Activated gamma-delta T cell treated with anti-CD3 and anti-CD28 coated beads, Interleukin-2, amount 50 U/mL, for 16 hours (primary cell): ENCODE results near the gene KCNH4.
"Not testable (repeated sequence)": the region's sequence is repeated elsewhere in the genome, so short reads cannot be mapped to it uniquely, and the experiment has no call there.

Experiments used
- DNase-seq: peaks from one replicate; pipeline ENCODE4 v3.0.0-alpha.2; 2020; ENCODE audit warnings: low read depth

KCNH4 gene

DNA sequence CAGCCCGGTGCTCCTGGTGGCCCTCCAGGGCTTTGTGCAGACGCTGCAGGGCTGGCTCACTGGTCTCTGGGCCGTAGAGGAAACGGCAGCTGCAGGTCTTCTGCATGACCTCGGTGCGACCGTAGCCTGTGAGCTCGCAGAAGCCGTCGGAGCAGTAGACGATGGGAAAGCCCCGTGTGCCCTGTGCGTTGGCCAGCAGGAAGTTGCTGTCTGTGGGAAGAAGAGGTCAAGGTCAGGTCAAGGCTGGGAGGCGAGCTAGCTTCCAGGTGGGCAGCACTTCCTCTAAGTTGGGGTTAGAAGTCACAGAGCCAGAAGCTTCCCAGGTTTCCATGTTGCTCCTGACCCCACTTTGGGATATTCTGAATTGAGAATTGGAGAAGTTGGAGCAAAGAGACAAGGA is 2.1 kb downstream of the KCNH4 start:
- no peak for DNase-seq

DNA sequence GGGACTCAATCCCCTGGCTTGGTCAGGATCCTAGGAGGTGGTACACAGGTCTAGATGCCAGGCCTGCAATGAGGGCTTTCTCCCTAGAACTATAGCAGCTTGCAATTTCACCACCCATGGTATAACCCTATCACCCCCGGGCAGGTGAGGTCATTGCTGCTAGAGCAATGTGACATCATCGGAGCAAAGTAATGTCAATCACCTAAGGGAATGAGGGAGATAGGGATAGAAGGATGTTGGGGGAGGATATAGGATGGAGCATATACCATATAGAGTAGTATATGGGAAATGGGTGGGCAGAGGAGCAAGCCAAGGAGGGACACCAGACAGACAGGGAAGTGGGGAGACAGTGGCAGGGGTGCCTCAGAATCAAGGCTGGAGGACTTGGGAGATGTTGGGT is 3.3 kb downstream of the KCNH4 start:
- no peak for DNase-seq

- DNase-seq = no peak
Observed at GRCh38 chr17:42174126-42174783, 6.7 kb downstream of the KCNH4 start.

DNA sequence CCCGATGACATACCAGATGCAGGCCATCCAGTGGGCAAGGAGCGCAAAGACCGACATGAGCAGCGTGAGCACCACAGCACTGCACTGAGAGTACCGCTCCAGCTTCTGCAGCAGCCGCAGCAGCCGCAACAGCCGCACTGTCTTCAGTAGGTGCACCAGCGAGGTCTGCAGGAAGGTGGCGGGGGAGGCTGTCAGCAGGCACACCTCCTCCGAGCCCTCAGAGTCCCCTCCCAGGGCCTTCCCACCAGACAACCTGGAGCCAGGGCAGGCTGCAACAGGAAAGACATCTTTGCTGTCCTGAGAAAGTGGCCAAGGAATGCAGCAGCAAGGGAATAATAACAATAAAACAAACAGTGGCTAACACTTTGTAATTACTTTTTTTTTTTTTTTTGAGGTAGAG is 9.1 kb downstream of the KCNH4 start:
- no peak for DNase-seq

- no peak for DNase-seq
Observed at GRCh38 chr17:42169351-42169750, 11.6 kb downstream of the KCNH4 start.

GRCh38 chr17:42167807-42168206 is 13.1 kb downstream of the KCNH4 start:
- DNase-seq = no peak

DNA sequence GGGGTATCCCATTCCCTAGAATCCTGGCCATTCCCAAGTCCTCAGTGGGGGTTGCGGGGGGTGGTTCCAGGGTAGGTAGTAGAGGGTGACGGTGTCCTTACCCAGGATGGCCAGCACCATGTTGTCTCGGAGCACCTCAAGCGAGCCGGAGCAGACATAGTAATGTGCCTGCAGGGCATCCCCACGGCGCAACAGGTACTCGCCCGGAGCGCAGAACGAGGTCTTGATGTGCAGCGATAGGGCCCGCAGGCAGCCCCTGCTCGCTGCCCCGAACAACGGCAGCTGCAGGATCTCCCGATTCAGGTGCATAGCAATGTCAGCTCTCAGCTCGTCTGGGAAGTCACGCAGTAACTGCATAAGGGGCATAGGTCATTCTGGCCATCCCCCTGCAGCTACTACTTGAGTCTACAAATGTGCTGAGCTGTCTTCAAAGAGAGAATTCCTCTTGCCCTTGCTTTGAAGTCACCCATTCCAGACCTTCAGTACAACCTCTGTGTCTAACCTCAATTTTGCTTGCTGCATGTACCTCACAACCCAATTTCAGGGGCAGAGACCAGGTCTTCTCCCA is 14.7 kb downstream of the KCNH4 start:
- no peak for DNase-seq

DNA sequence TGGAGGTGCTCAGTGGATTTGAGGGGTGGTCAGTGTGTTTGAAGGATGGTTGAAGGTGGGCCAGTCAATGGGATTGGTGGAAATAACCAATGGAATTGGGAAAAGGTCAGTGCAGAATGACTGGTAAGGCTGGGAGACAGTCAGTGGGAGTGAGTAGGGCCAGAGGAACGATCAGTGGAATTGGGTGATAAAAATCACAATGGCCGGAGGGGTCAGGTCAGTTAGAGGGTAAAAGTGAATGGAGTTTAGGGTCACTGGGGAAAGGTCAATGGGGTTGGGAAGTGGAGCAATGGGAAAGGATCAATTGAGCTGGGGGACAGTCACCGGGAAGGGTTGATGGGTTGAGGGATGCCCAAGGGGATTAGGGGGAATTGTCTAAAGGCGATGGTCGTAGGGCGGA is 15.2 kb downstream of the KCNH4 start:
- no peak for DNase-seq

- DNase-seq = no peak
Observed at GRCh38 chr17:42163696-42164407, 17.1 kb downstream of the KCNH4 start.

- DNase-seq = no peak
Observed at GRCh38 chr17:42163113-42163512, 17.8 kb downstream of the KCNH4 start.

DNA sequence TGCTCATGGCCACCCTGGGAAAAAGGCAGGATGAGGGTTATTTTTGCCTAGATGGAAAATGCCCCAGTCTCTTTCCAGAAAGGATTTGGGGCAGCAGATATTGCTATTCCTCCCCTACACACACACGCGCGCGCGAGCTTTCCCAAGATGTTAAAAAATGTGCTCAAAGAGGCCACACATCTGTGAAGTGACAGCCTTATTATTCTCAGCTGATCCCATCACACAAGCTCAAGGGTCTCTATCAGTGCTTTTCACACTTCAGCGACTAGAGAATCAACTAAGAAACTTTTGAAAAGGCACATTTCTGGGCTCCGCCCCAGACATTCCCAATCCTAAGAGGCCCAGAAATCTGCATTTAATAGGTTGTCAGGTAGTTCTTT is 20.4 kb downstream of the KCNH4 start:
- DNase-seq = no peak

DNA sequence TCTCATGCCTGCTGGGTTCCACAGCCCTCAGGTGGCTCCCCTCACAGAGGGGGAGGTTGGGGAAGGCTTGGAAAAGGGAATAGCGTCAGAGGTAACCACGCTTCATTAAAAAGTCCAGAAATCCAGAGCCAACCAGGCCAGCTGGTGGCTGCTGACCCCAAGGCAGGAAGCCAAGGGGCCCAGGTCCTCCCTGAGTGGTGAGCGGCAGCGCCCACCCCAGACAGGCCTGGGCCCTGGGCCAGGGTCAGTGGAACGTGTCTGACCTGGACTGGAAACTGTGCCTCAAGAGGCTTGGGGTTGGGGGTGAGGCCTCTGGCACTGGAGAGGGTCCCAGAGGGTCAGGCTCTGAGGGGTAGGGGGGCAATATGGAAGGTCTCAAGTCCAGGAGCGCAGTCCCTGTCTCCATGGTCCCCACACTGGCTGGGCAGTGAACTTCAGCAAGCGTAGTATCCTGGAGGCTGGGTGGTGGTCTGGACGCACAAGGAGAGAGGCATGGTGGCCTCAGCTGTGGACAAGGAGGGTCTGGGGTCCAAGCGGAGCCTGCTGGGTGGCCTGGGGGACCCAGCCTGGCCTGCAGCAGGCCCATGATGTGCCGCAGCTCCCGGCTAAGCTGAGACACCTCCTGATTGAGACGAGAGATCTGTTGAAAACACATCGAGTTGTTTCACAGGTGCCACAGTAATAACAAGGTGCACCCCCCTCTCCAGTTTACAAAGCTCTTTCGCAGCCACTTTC is 21.0 kb downstream of the KCNH4 start:
- no peak for DNase-seq

- no peak for DNase-seq
Observed at GRCh38 chr17:42155614-42156045, 25.3 kb downstream of the KCNH4 start.

DNA sequence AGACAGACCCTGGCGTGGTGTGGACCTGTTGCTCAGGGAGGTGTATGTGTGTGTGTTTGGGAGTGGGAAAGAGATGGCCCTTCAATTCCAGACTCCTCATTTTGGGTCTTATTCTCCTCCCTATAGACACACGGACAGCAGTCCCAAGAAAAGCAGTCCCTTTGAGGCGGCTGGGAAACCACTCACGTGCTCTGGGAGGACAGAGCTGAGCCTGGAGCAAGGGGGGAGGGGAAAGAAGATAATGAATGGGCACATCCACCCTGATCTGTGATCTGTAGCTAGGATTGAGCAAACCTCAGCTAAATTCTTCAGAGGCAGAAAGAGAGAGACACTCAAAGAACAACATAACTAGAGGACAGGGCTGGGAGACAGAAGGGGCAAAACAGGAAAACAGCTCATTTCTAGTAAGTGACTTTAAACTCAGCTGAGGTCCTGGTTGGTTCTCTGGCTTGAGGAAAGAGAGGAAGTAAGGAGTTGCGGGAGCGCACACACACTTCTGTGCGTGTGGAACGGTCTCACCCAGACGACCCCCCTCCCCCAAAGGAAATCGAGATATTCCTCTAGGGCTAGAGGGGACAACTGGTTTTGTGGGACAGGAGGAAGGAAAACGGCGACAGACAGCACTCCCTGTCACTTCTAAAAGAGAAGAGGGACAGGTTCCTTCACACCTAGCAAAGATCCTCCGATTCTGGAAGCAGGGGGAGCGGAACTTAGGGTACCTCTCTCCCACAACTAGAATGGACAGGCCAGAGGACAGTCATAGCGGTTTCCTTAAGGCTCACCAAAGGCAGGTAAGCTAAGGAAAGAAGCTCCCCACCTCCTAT is 26.8 kb downstream of the KCNH4 start:
- DNase-seq = no peak

DNA sequence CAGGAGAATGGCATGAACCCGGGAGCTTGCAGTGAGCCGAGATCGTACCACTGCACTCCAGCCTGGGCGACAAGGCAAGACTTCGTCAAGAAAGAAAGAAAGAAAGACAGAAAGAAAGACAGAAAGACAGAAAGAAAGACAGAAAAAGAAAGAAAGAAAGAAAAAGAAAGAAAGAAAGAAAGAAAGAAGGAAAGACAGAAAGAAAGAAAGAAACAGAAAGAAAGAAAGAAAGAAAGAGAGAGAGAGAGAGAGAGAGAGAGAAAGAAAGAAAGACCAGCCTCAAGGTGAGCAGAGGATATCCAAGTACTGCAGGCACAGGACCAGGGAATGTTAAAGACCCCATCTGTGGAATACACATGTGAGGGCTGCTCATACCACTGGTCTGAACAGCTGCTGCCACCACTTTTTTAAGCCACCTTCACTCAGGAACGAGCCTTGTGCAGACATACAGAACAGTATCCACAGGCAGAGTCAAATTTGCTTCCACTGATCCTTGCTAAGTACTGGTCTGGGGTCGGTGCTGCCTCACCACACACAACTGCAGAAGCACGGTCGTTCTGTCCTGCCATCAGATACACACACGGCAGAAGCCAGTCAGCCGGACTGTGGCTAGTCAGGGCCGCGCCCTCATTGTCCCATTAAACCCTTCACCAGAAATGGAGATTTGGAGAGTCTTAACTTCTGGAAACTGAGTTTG is 33.9 kb downstream of the KCNH4 start:
- no peak for DNase-seq

- not testable (repeated sequence) for DNase-seq
Observed at GRCh38 chr17:42143138-42143537, 37.8 kb downstream of the KCNH4 start.

GRCh38 chr17:42142371-42142896 is 38.5 kb downstream of the KCNH4 start:
- DNase-seq = no peak

GRCh38 chr17:42141382-42141781 is 39.6 kb downstream of the KCNH4 start:
- DNase-seq = no peak

- DNase-seq = not testable (repeated sequence)
Observed at GRCh38 chr17:42140690-42141089, 40.3 kb downstream of the KCNH4 start.

DNA sequence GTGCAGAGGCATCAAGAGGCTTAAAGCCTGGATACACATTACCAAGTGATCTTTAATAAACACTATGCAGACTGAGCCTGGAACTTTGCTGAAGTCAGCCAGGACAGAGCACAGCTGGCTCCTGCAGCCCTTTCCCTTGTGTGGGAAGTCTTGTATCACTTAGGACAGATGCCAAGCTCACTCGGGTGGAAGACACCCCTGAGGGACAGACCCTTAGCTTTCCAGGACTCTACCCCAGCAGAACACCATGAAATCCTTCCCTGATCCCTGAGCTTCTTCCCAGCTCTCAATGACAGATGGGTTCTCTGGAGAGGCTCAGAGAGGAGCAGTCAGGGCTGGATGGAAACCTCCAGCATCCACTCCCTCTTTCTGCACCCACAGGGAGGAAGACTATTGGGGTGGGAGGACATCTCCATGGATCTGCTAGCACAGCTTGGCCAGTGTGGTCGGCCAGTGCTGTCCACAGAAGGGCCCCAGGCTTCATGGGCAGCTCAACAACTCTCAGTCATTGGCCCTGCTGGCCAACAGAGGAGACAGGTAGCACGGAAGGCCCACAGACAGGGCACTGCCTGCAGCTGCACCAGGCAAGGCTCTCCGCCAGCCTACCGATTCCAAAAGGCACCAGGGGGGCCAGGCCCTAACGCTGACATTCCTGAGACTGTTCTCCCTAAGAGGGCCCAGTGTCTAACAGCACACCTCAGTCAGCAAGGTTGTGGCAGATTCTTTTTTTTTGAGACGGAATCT is 42.0 kb downstream of the KCNH4 start:
- no peak for DNase-seq
